GM19035 (cell line): ENCODE results near the gene SIGLEC1.

Experiments
- ATAC-seq: cut with Tn5 transposase; IDR thresholded peaks from one replicate; pipeline ENCODE4 v1.9.1; 2021; ENCODE audit not compliant: unreplicated experiment

The SIGLEC1 gene

GRCh38 chr20:3744806-3745685 lies 32.6 kb upstream of the SIGLEC1 start:
- ATAC-seq: no peak

GRCh38 chr20:3744037-3744436 lies 31.6 kb upstream of the SIGLEC1 start:
- ATAC-seq: no peak

- ATAC-seq: no peak
Measured at GRCh38 chr20:3743251-3743650, 30.9 kb upstream of the SIGLEC1 start.

- ATAC-seq: no peak
Measured at GRCh38 chr20:3741836-3742458, 29.5 kb upstream of the SIGLEC1 start.

- ATAC-seq: no peak
Measured at GRCh38 chr20:3740615-3741301, 28.4 kb upstream of the SIGLEC1 start.

GRCh38 chr20:3739926-3740451 lies 27.6 kb upstream of the SIGLEC1 start:
- ATAC-seq: no peak

GRCh38 chr20:3739054-3739925 lies 26.9 kb upstream of the SIGLEC1 start:
- no peak for ATAC-seq

GRCh38 chr20:3738111-3739053 lies 26.0 kb upstream of the SIGLEC1 start:
- no peak for ATAC-seq

GRCh38 chr20:3735768-3736167 lies 23.4 kb upstream of the SIGLEC1 start:
- no peak for ATAC-seq

GRCh38 chr20:3734111-3734843 lies 21.9 kb upstream of the SIGLEC1 start:
- no peak for ATAC-seq

GRCh38 chr20:3733119-3733995 lies 21.0 kb upstream of the SIGLEC1 start:
- ATAC-seq: no peak

- no peak for ATAC-seq
Measured at GRCh38 chr20:3732327-3733118, 20.1 kb upstream of the SIGLEC1 start, which contains the start of gene HSPA12B. Gene HSPA12B (plus strand): TSS chr20:3732685. CDS start chr20:3738675, 5,990 bp downstream.

- no peak for ATAC-seq
Measured at GRCh38 chr20:3731944-3732326, 19.5 kb upstream of the SIGLEC1 start.

GRCh38 chr20:3730803-3731672 lies 18.6 kb upstream of the SIGLEC1 start:
- no peak for ATAC-seq

GRCh38 chr20:3729811-3730540 lies 17.6 kb upstream of the SIGLEC1 start:
- ATAC-seq: no peak
